HepG2 (cell line): ENCODE data around the gene COX15. TPM values are rescaled to one million over a fixed set of nuclear protein-coding genes. Genes with fewer than 3 reads are reported as not detected.

Experiments used
- ATAC-seq: fragments of 200-7000 bp; cut with Tn5 transposase; 3 replicates; pipeline ENCODE4 v1.9.1; 2020; ENCODE audit warnings: mild to moderate bottlenecking, moderate library complexity
- BruUV-seq: library from RNA; stranded (reverse); fragments of 400-500 nt; replicated peaks from 2 replicates; lab custom pipeline; 2021; lab: Mats Ljungman, UMichigan
- CTCF ChIA-PET: fragments of 300-600 bp; formaldehyde crosslinking; extraction: SDS; loops from one replicate; lab custom pipeline; 2021; ENCODE audit warnings: low total read pairs, inconsistent platforms, low intra/inter-chr PET ratio; lab: Yijun Ruan, JAX
- POLR2A ChIA-PET: fragments of 350-600 bp; sonication (Branson Sonifier 250); formaldehyde crosslinking; loops from one replicate; lab custom pipeline; 2020; ENCODE audit warnings: antibody characterized with exemption, inconsistent platforms; lab: Yijun Ruan, JAX
- DNase-seq: peaks from one replicate; pipeline ENCODE4 v3.0.0-alpha.2; 2015; ENCODE audit warnings: low spot score
- FAIRE-seq: peaks from 3 replicates; lab custom pipeline; 2011; peaks lifted over from hg19 to GRCh38; lab: Jason Lieb, UNC
- H2AFZ ChIP-seq: one replicate; pipeline ENCODE4 v1.6.1; 2011; ENCODE audit warnings: low read length, inconsistent platforms
- H3K27ac ChIP-seq: fragments of 300-600 bp; 3 replicates; pipeline ENCODE4 v1.8.0; 2011; ENCODE audit warnings: mixed run types, mild to moderate bottlenecking, mixed read lengths, low read length, inconsistent platforms; ENCODE audit not compliant: insufficient read depth; ENCODE audit errors: extremely low read length
- H3K27me3 ChIP-seq, 2 experiments: fragments of 200-600 bp in 1 of 2; 2 replicates in 1 of 2; 3 replicates in 1 of 2; pipeline versions ENCODE4 v1.6.0 to v1.8.0; 2011; ENCODE audit warnings: low read length in 2 of 2, mild to moderate bottlenecking in 2 of 2, moderate library complexity in 2 of 2, inconsistent platforms in 1 of 2; ENCODE audit not compliant: insufficient read depth in 2 of 2, control insufficient read depth in 1 of 2
- H3K36me3 ChIP-seq, 2 experiments: fragments of 200-600 bp in 1 of 2; replicated peaks in 1 of 2; 2 replicates in 1 of 2; 3 replicates in 1 of 2; pipeline versions ENCODE4 v1.5.1 to v1.8.0; 2011; ENCODE audit warnings: low read length in 2 of 2, inconsistent platforms in 1 of 2; ENCODE audit not compliant: insufficient read depth in 2 of 2, control insufficient read depth in 1 of 2
- H3K4me1 ChIP-seq: 2 replicates; pipeline ENCODE4 v1.5.1; 2012; ENCODE audit warnings: low read length, inconsistent platforms; ENCODE audit not compliant: insufficient read depth
- H3K4me2 ChIP-seq: 2 replicates; pipeline ENCODE4 v1.6.0; 2011; ENCODE audit warnings: low read depth, low read length, inconsistent platforms
- H3K4me3 ChIP-seq, 3 experiments: fragments of 200-600 bp in 1 of 3; sonication (generic), shearing (Covaris generic) in 1 of 3; replicated peaks in 1 of 3; 2 replicates each; pipeline ENCODE4 v1.5.1; 2011 to 2016; ENCODE audit warnings: low read length in 3 of 3, inconsistent platforms in 2 of 3, low read depth in 2 of 3, mild to moderate bottlenecking in 2 of 3, control low read depth in 1 of 3, mixed read lengths in 1 of 3; ENCODE audit not compliant: insufficient read depth in 1 of 3
- H3K79me2 ChIP-seq: one replicate; pipeline ENCODE4 v1.6.1; 2011; ENCODE audit warnings: low read length, inconsistent platforms; ENCODE audit not compliant: insufficient read depth
- H3K9ac ChIP-seq: 2 replicates; pipeline ENCODE4 v1.6.0; 2011; ENCODE audit warnings: mild to moderate bottlenecking, low read depth, low read length, inconsistent platforms; ENCODE audit not compliant: insufficient read depth
- H3K9me3 ChIP-seq: 2 replicates; pipeline ENCODE4 v1.5.1; 2012; ENCODE audit warnings: mild to moderate bottlenecking, low read length
- H4K20me1 ChIP-seq: 2 replicates; pipeline ENCODE4 v1.6.0; 2011; ENCODE audit warnings: inconsistent platforms, mild to moderate bottlenecking, low read length, moderate library complexity; ENCODE audit not compliant: insufficient read depth
- ATF7 ChIP-seq, 2 experiments: fragments of 450-650 bp in 1 of 2; sonication (generic) in 1 of 2; formaldehyde crosslinking in 1 of 2; IDR thresholded peaks; 2 replicates each; pipeline versions ENCODE4 v1.4.0 to v1.6.1; 2016 to 2020; ENCODE audit warnings: antibody characterized with exemption in 1 of 2, mild to moderate bottlenecking in 1 of 2, missing genetic modification reagents in 1 of 2
- CBX2 ChIP-seq, 2 experiments: fragments of 200-600 bp in 1 of 2; sonication (generic); formaldehyde crosslinking in 1 of 2; IDR thresholded peaks; 2 replicates each; pipeline versions ENCODE4 v1.7.0 to v1.8.1; 2018 to 2022; ENCODE audit warnings: low read depth in 2 of 2, low read length in 1 of 2, mild to moderate bottlenecking in 1 of 2, missing genetic modification reagents in 1 of 2
- CEBPB ChIP-seq: IDR thresholded peaks from 2 replicates; pipeline ENCODE4 v1.6.1; 2011; ENCODE audit warnings: low read depth, low read length, improper control_type of control experiment, borderline replicate concordance
- FOSL1 ChIP-seq: sonication (generic); formaldehyde crosslinking; IDR thresholded peaks from 2 replicates; pipeline ENCODE4 v1.9.0; 2021; ENCODE audit warnings: missing genetic modification reagents, borderline replicate concordance
- FOSL2 ChIP-seq: sonication (generic); formaldehyde crosslinking; IDR thresholded peaks from 2 replicates; pipeline ENCODE4 v1.4.0; 2020; ENCODE audit warnings: missing genetic modification reagents
- FOXM1 ChIP-seq: sonication (generic); formaldehyde crosslinking; IDR thresholded peaks from 2 replicates; pipeline ENCODE4 v1.5.0; 2020; ENCODE audit warnings: missing genetic modification reagents
- HCFC1 ChIP-seq: fragments of 150-350 bp; IDR thresholded peaks from 2 replicates; pipeline ENCODE4 v1.6.1; 2014; ENCODE audit warnings: low read depth, low read length
- HDAC2 ChIP-seq: sonication (generic); formaldehyde crosslinking; IDR thresholded peaks from 2 replicates; pipeline ENCODE4 v1.4.0; 2020; ENCODE audit warnings: missing genetic modification reagents
- HOXD1 ChIP-seq: sonication (generic); formaldehyde crosslinking; IDR thresholded peaks from 2 replicates; pipeline ENCODE4 v1.5.0; 2020; ENCODE audit warnings: missing genetic modification reagents
- JARID2 ChIP-seq: sonication (generic); formaldehyde crosslinking; IDR thresholded peaks from 2 replicates; pipeline ENCODE4 v1.8.1; 2023; ENCODE audit warnings: missing genetic modification reagents, inconsistent platforms; ENCODE audit not compliant: insufficient replicate concordance
- MED1 ChIP-seq: sonication (generic); formaldehyde crosslinking; IDR thresholded peaks from 2 replicates; pipeline ENCODE4 v1.4.0; 2020; ENCODE audit warnings: missing genetic modification reagents
- NFE2 ChIP-seq: sonication (generic); formaldehyde crosslinking; IDR thresholded peaks from 2 replicates; pipeline ENCODE4 v1.4.0; 2020; ENCODE audit warnings: missing genetic modification reagents
- SNAPC2 ChIP-seq: sonication (generic); formaldehyde crosslinking; IDR thresholded peaks from 2 replicates; pipeline ENCODE4 v1.8.1; 2022; ENCODE audit warnings: mild to moderate bottlenecking, missing genetic modification reagents
- SOX13 ChIP-seq, 3 experiments: fragments of 450-650 bp in 1 of 3; sonication (generic) in 1 of 3; formaldehyde crosslinking in 1 of 3; IDR thresholded peaks in 2 of 3; conservative IDR thresholded peaks in 1 of 3; 2 replicates each; pipeline versions ENCODE4 v1.5.0 to v1.6.1; 2016 to 2020; ENCODE audit warnings: antibody characterized with exemption in 1 of 3, mild to moderate bottlenecking in 1 of 3, missing compliant biosample characterization in 1 of 3, missing genetic modification reagents in 1 of 3, moderate library complexity in 1 of 3
- SOX5 ChIP-seq: IDR thresholded peaks from 2 replicates; pipeline ENCODE4 v1.6.1; 2016; ENCODE audit warnings: borderline replicate concordance
- ZBTB44 ChIP-seq: sonication (generic); formaldehyde crosslinking; IDR thresholded peaks from 2 replicates; pipeline ENCODE4 v1.4.0; 2020; ENCODE audit warnings: missing genetic modification reagents
- ZNF230 ChIP-seq: sonication (generic); formaldehyde crosslinking; IDR thresholded peaks from 2 replicates; pipeline ENCODE4 v1.4.0; 2020; ENCODE audit warnings: mild to moderate bottlenecking, missing genetic modification reagents
- ZNF251 ChIP-seq: sonication (generic); formaldehyde crosslinking; IDR thresholded peaks from 2 replicates; pipeline ENCODE4 v1.9.0; 2021; ENCODE audit warnings: mild to moderate bottlenecking, missing genetic modification reagents
- ZNF431 ChIP-seq: sonication (generic); formaldehyde crosslinking; IDR thresholded peaks from 2 replicates; pipeline ENCODE4 v1.9.0; 2022; ENCODE audit warnings: missing genetic modification reagents, low read depth, mild to moderate bottlenecking, borderline replicate concordance
- ZNF451 ChIP-seq: sonication (generic); formaldehyde crosslinking; IDR thresholded peaks from 2 replicates; pipeline ENCODE4 v1.5.0; 2020; ENCODE audit warnings: mild to moderate bottlenecking, missing genetic modification reagents
- ZNF580 ChIP-seq: IDR thresholded peaks from 2 replicates; pipeline ENCODE4 v1.6.1; 2016; ENCODE audit warnings: low read depth, borderline replicate concordance
- in situ Hi-C: cut with HindIII; loops from 2 replicates; pipeline ENCODE4 v1.10.0; 2017; ENCODE audit warnings: low pct_unique_long_range_greater_than_20kb; ENCODE audit not compliant: extremely low pct_ligation_motif_present
- intact Hi-C: fragments of 100-400 bp; cut with micrococcal nuclease; formaldehyde crosslinking; loops from one replicate; pipeline ENCODE4 v1.10.0; 2022; ENCODE audit not compliant: unreplicated experiment
- polyA plus RNA-seq, 8 experiments: library from polyadenylated mRNA; depleted of rRNA in 3 of 8; stranded (reverse) in 7 of 8; unstranded in 1 of 8; fragments of >200 nt; fragmentation: Illumina TruSeq in 4 of 8; extraction: Trizol in 4 of 8; gene quantifications; 2 replicates each; pipeline versions ENCODE4 v1.2.1 to v1.2.3, GENCODE V29; 2011 to 2016; ENCODE audit warnings: low read depth in 4 of 8, missing spikeins in 1 of 8, mixed read lengths in 1 of 8; ENCODE audit not compliant: insufficient read depth in 1 of 8
- total RNA-seq, 5 experiments: library from RNA; depleted of rRNA; stranded (reverse); fragments of >200 nt; fragmentation: Illumina TruSeq; extraction: Trizol; gene quantifications; 2 replicates each; pipeline ENCODE4 v1.2.3, GENCODE V29; 2016; ENCODE audit warnings: low read depth in 1 of 5

Gene COX15
- total and polyA plus RNA-seq, 2 of the 13 experiments (the other 11 are each of a cell fraction or from before 2014, with no cell fraction given): 19.2 to 44.7 TPM

GRCh38 chr10:99777918-99778714, 46.2 kb upstream of the COX15 start (continued):
- 0 out of 2 replicates have a peak, but pooled peaks have one; percentile 4 for TF ChIP-seq FOSL2 (CRISPR knock-in tag)

GRCh38 chr10:99775850-99776249, 43.9 kb upstream of the COX15 start:
- peak; percentile 71 for ATAC-seq
- no peak overlapping the region for H2AFZ ChIP-seq
- no peaks in the 10 kb centered on the region for H3K9me3 ChIP-seq
- peaks cover 69% of the 10 kb centered on the region for H3K4me1 ChIP-seq
- FAIRE-seq: peak; percentile 83
- H4K20me1 ChIP-seq: no peaks in the 10 kb centered on the region
- H3K27ac ChIP-seq: peak overlapping the region; percentile 66
- in situ Hi-C loops: no loop called here
- peak overlapping the region; percentile 21; the same call in 1 of the 2 replicates for H3K4me2 ChIP-seq
- no TSS peak for BruUV-seq
- H3K36me3 ChIP-seq: no peaks in the 10 kb centered on the region
- intact Hi-C loops: no loop called here
- ChIA-PET CTCF (no interaction called here), POLR2A (interaction anchor here (1.3 to 1.8 kb wide), 2 partner anchors 21 to 43 kb away, joined by 3 to 6 read pairs; partner anchors contain the start of genes COX15 and CUTC)
- no peak overlapping the region for H3K9ac ChIP-seq
- H3K79me2 ChIP-seq: no peaks in the 10 kb centered on the region
- DNase-seq: peak; percentile 86
- no peak overlapping the region for H3K4me3 ChIP-seq
- no peaks in the 10 kb centered on the region for H3K27me3 ChIP-seq
- TF ChIP-seq CEBPB (peak; percentile 23; the same call in 1 of the 2 replicates), MED1 (CRISPR knock-in tag) (peak; percentile 61; the same call in 1 of the 2 replicates), SNAPC2 (CRISPR knock-in tag) (no peak), JARID2 (CRISPR knock-in tag) (no peak), SOX13 (IDR thresholded peaks at IDR 0.05) (no peak), SOX13 (CRISPR knock-in tag; conservative IDR thresholded peaks at IDR 0.05 in 1 of 2, IDR thresholded peaks at IDR 0.05 in 1 of 2) (peak in 1 of 2 experiments; percentile 17; a peak in 1 of 4 replicates), ZNF431 (CRISPR knock-in tag) (no peak), HDAC2 (CRISPR knock-in tag) (no peak), HOXD1 (no peak), ZNF230 (CRISPR knock-in tag) (no peak), SOX5 (CRISPR knock-in tag) (peak; percentile 27; the same call in 1 of the 2 replicates), NFE2 (CRISPR knock-in tag) (0 out of 2 replicates have a peak, but pooled peaks have one; percentile 43), HCFC1 (no peak), ZBTB44 (no peak), FOSL1 (CRISPR knock-in tag) (peak; percentile 69; the same call in 1 of the 2 replicates), ZNF251 (CRISPR knock-in tag) (no peak), FOSL2 (CRISPR knock-in tag) (peak; percentile 48; the same call in 1 of the 2 replicates), ZNF451 (no peak), FOXM1 (CRISPR knock-in tag) (no peak), ATF7 (IDR thresholded peaks at IDR 0.05) (peak; percentile 3; the same call in 1 of the 2 replicates), ATF7 (CRISPR knock-in tag; IDR thresholded peaks at IDR 0.05) (no peak), CBX2 (IDR thresholded peaks at IDR 0.05; ENCODE audit: low read depth, low read length) (no peak), CBX2 (CRISPR knock-in tag; IDR thresholded peaks at IDR 0.05; ENCODE audit: low read depth) (no peak), ZNF580 (CRISPR knock-in tag) (no peak)
